ENCODE data around the gene PCDH1.
A peak's percentile ranks its signal among the peaks of the same experiment; 100 is the strongest.

Gene PCDH1

DNA sequence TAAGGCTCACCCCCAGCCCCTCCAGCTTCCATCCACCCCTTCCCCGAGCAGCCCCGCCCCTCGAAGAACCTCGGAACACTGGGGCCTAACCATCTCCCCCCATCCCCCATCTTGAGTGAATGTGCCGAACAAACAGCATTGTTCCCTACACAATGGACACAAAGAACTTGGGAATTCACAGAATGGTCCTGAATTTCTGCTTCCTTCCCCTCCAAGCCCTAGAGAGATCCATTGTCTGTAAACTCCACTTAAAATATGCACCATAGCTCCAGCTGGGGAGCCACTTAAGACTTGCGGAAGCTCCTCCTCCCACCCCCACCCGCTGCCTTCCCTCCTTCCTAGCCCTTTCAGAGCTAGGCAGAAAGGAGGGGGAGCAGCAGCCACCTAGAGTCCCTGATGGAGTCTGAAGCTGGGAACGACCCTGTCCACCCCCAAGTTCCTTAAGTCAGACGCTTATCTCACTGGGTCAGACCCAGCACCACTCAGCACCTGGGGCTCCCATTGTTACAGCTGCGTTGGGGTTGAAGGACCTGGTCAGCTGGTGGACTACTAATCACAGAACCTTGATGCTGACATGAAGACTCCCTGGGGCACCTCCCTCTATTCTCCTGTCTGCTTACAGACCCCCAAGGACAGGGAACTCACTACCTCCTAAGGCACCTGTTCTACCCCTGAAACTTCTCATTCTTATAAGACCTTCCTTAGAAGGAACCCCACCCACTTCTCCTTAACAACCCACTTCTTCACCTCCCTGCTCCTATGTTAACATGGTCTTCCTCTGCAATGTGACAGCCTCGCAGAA, 61.4 kb downstream of the PCDH1 start:
- no peak for DNase-seq
- no peak for TF ChIP-seq CTCF (IDR thresholded peaks at IDR 0.05)
- Histone ChIP-seq H3K27me3 (peaks cover 0 to 6% of the 10 kb centered on the region in 2 donors), H3K27ac (no peak overlapping the region), H3K4me1 (peaks cover 0 to 9% (median 5%) of the 10 kb centered on the region in 4 donors), H3K36me3 (no peaks in the 10 kb centered on the region), H3K9me3 (no peaks in the 10 kb centered on the region), H3K4me3 (no peak overlapping the region)
- intact Hi-C loops (cut with DNase I; ENCODE audit: low total_unique reads), result loop anchor here (10.0 kb wide), 1 partner anchor 58 kb away; the partner anchor contains the start of gene PCDH1

- TF ChIP-seq CTCF (IDR thresholded peaks at IDR 0.05), result no peak
- no peak overlapping the region for H3K27ac ChIP-seq
- peaks cover 0 to 8% (median 6%) of the 10 kb centered on the region in 4 donors for H3K4me1 ChIP-seq
- no peaks in the 10 kb centered on the region for H3K36me3 ChIP-seq
- H3K9me3 ChIP-seq, result no peaks in the 10 kb centered on the region
- peaks cover 0 to 13% of the 10 kb centered on the region in 2 donors for H3K27me3 ChIP-seq
- intact Hi-C loops (cut with DNase I; ENCODE audit: low total_unique reads), result loop anchor here (10.0 kb wide), 1 partner anchor 59 kb away; the partner anchor contains the start of gene PCDH1
- DNase-seq, result no peak
- no peak overlapping the region for H3K4me3 ChIP-seq
Measured at GRCh38 chr5:141815796-141816180, 62.4 kb downstream of the PCDH1 start.

DNA sequence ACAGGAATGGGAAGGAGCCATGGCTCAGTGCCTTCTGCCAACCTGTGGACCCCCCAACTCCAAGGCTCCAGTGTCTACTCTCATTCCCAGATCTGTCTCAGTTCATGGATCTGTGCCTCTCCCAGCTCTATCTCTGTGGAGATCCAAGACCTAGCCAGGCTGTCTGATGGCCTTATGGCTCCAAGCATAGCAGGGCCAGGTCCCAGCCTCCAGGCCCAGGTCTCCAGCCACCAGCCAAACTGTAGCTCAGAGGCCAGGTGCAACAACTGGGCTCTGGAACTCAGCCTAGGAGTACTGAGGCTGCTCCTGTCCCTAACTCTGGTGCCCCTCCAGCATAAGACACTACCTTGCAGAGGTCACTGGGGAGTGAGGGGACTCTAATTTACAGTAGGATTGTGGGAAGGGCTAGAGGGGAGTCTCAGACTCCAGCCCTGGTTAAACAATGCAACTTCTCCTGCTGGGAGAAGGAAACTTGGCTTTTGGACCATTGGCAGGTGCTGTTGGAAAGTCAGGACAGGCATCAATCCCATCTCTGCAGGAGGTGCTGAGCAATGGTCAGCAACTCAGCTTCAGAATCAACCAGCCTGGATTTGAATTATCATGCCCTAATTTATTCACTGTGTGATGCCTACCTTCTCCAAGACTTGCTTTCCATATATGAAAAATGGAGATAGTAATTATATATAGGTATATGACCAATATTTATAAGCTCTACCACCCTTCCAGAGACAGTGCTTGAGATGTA, 63.0 kb downstream of the PCDH1 start:
- Histone ChIP-seq H3K36me3 (no peaks in the 10 kb centered on the region), H3K9me3 (no peaks in the 10 kb centered on the region), H3K4me1 (peaks cover 0 to 8% (median 6%) of the 10 kb centered on the region in 4 donors), H3K27me3 (peaks cover 0 to 13% of the 10 kb centered on the region in 2 donors), H3K4me3 (no peak overlapping the region), H3K27ac (no peak overlapping the region)
- TF ChIP-seq CTCF (IDR thresholded peaks at IDR 0.05), result no peak
- DNase-seq, result no peak
- intact Hi-C loops (cut with DNase I; ENCODE audit: low total_unique reads), result loop anchor here (10.0 kb wide), 1 partner anchor 60 kb away; the partner anchor contains the start of gene PCDH1

DNA sequence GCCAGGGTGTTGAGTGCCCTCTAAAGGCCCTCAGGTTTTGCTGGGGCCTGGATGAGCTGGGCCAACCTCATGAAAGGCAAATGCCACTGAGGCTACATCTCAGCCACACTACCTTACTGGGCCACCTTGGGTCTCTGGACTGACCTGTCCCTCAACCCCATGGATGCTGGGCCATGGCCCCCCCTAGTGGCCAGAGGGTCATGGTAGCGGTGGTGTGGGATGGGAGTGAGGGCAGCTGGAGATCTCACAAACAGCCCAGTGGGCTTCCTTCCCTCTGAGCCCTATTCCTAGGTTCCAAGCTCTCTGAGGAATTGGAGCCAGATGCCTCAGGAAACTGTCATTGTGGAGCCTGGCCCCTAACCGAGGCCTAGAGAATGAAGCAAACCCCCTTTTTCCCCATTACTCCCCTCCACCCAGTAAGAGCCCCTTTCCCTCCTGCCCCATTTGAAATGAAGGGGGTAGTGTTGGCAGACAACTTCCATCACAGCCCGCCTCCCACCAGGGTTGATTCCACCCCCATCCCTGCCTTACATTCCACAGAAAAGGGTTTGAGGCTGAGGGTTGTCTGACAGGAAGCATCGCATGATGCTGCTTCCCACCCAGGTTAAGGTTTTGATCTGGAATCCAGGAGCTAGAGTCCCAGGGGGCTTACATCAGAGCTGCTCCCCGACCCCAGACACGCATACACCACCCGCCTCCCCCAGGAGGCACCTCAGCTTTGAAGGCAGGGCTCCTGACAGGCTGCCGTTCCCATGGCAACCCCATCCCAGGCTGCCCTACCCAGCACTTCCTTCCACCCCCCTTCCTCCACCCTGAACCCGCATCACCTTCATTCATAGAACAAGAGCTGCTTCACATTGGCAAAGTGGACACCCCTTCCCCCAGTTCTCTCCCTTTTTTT, 63.9 kb downstream of the PCDH1 start:
- Histone ChIP-seq H3K9me3 (no peaks in the 10 kb centered on the region), H3K36me3 (no peaks in the 10 kb centered on the region), H3K27me3 (peaks cover 0 to 13% of the 10 kb centered on the region in 2 donors), H3K4me3 (no peak overlapping the region), H3K4me1 (peaks cover 0 to 8% (median 6%) of the 10 kb centered on the region in 4 donors), H3K27ac (no peak overlapping the region)
- no peak for DNase-seq
- intact Hi-C loops (cut with DNase I; ENCODE audit: low total_unique reads), result loop anchor here (10.0 kb wide), 1 partner anchor 60 kb away; the partner anchor contains the start of gene PCDH1
- TF ChIP-seq CTCF (IDR thresholded peaks at IDR 0.05), result peak; percentile 14 to 25

GRCh38 chr5:141812512-141812911, 65.7 kb downstream of the PCDH1 start:
- Histone ChIP-seq H3K9me3 (no peaks in the 10 kb centered on the region), H3K4me3 (no peak overlapping the region), H3K27ac (no peak overlapping the region), H3K27me3 (peaks cover 0 to 13% of the 10 kb centered on the region in 2 donors), H3K4me1 (peaks cover 0 to 8% (median 6%) of the 10 kb centered on the region in 4 donors), H3K36me3 (no peaks in the 10 kb centered on the region)
- TF ChIP-seq CTCF (IDR thresholded peaks at IDR 0.05), result no peak
- intact Hi-C loops (cut with DNase I; ENCODE audit: low total_unique reads), result loop anchor here (10.0 kb wide), 1 partner anchor 62 kb away; the partner anchor contains the start of gene PCDH1
- no peak for DNase-seq
